ENCODE data around the gene SLC35B1.

The SLC35B1 gene

GRCh38 chr17:49667854-49668253 is 39.9 kb downstream of the SLC35B1 start:
- Histone ChIP-seq H3K79me2 (peaks cover 44% of the 10 kb centered on the region), H3K27ac (no peak overlapping the region), H3K4me2 (ENCODE audit: low read length) (no peak overlapping the region)

GRCh38 chr17:49664706-49665211 is 43.0 kb downstream of the SLC35B1 start:
- TF ChIP-seq, protein P1, sequence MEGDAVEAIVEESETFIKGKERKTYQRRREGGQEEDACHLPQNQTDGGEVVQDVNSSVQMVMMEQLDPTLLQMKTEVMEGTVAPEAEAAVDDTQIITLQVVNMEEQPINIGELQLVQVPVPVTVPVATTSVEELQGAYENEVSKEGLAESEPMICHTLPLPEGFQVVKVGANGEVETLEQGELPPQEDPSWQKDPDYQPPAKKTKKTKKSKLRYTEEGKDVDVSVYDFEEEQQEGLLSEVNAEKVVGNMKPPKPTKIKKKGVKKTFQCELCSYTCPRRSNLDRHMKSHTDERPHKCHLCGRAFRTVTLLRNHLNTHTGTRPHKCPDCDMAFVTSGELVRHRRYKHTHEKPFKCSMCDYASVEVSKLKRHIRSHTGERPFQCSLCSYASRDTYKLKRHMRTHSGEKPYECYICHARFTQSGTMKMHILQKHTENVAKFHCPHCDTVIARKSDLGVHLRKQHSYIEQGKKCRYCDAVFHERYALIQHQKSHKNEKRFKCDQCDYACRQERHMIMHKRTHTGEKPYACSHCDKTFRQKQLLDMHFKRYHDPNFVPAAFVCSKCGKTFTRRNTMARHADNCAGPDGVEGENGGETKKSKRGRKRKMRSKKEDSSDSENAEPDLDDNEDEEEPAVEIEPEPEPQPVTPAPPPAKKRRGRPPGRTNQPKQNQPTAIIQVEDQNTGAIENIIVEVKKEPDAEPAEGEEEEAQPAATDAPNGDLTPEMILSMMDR (IDR thresholded peaks at IDR 0.05), result no peak
- Histone ChIP-seq H3K9ac (no peak overlapping the region), H3K4me3 (ENCODE audit: low read depth, low read length) (no peak overlapping the region), H3K27ac (no peak overlapping the region), H2AFZ (no peak overlapping the region), H3K27me3 (ENCODE audit: control insufficient read depth, insufficient read depth, low read length) (no peaks in the 10 kb centered on the region), H3K9me3 (ENCODE audit: control insufficient read depth, low read length) (no peaks in the 10 kb centered on the region), H3K4me1 (peaks cover 3% of the 10 kb centered on the region), H3K79me2 (peaks cover 52% of the 10 kb centered on the region), H3K4me2 (ENCODE audit: low read length) (no peak overlapping the region), H3K36me3 (ENCODE audit: control insufficient read depth, insufficient read depth, low read length) (no peaks in the 10 kb centered on the region)

More at GRCh38 chr17:49667854-49668253, 39.9 kb downstream of the SLC35B1 start:
- H3K4me1 ChIP-seq, result peaks cover 3% of the 10 kb centered on the region
- no peaks in the 10 kb centered on the region for H3K36me3 ChIP-seq (ENCODE audit: control insufficient read depth, insufficient read depth, low read length)
- H3K27me3 ChIP-seq (ENCODE audit: control insufficient read depth, insufficient read depth, low read length), result no peaks in the 10 kb centered on the region
- H3K9me3 ChIP-seq (ENCODE audit: control insufficient read depth, low read length), result no peaks in the 10 kb centered on the region
- TF ChIP-seq, protein P1 (IDR thresholded peaks at IDR 0.05), result no peak
- no peak overlapping the region for H3K4me3 ChIP-seq (ENCODE audit: low read depth, low read length)
- no peak overlapping the region for H2AFZ ChIP-seq
- no peak overlapping the region for H3K9ac ChIP-seq

DNA sequence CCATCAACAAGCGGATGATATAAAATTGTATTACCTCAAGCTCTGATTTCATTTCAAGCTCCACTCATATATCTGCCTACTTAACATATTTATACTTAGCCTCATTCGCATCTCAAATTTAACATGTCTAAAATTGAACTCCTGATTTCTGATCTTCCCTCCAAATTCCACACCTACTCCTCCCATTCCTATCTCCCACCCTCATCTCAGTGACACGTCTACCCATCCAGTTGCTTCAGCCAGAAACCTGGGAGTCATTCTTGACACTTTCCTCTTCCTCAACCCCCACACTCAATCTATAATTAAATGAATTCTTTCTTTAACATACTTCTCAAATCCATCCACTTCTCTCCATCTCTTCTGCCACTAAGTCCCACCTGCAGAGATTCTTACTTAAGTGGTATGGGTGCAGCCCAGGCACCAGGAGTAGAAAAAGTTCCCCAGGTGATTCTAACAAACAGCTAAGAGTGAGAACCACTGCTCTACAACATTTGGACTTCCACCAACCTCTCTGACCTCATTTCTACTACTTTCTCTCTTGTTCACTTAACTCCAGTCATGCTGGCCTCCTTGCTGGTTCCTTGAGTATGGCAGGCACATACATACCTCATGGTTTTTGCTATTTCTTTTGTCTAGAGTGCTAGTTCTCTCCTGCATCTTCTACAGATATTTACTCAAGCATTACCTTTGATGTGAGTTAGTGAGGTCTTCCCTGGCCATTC is 47.9 kb downstream of the SLC35B1 start:
- TF ChIP-seq, protein P1 (IDR thresholded peaks at IDR 0.05), result no peak
- Histone ChIP-seq H3K79me2 (peaks cover 71% of the 10 kb centered on the region), H3K4me3 (ENCODE audit: low read depth, low read length) (no peak overlapping the region), H2AFZ (no peak overlapping the region), H3K27ac (no peak overlapping the region), H3K27me3 (ENCODE audit: control insufficient read depth, insufficient read depth, low read length) (no peaks in the 10 kb centered on the region), H3K9me3 (ENCODE audit: control insufficient read depth, low read length) (no peaks in the 10 kb centered on the region), H3K9ac (no peak overlapping the region), H3K36me3 (ENCODE audit: control insufficient read depth, insufficient read depth, low read length) (no peaks in the 10 kb centered on the region), H3K4me1 (peaks cover 3% of the 10 kb centered on the region), H3K4me2 (ENCODE audit: low read length) (no peak overlapping the region)

GRCh38 chr17:49656247-49656646 is 51.5 kb downstream of the SLC35B1 start:
- H3K27ac ChIP-seq, result no peak overlapping the region
- H3K27me3 ChIP-seq (ENCODE audit: control insufficient read depth, insufficient read depth, low read length), result no peaks in the 10 kb centered on the region
- no peaks in the 10 kb centered on the region for H3K9me3 ChIP-seq (ENCODE audit: control insufficient read depth, low read length)
- H3K36me3 ChIP-seq (ENCODE audit: control insufficient read depth, insufficient read depth, low read length), result no peaks in the 10 kb centered on the region
- TF ChIP-seq, protein P1 (IDR thresholded peaks at IDR 0.05), result no peak
- peaks cover 7% of the 10 kb centered on the region for H3K4me1 ChIP-seq
- H3K4me2 ChIP-seq (ENCODE audit: low read length), result no peak overlapping the region
- peaks cover 70% of the 10 kb centered on the region for H3K79me2 ChIP-seq
- no peak overlapping the region for H3K4me3 ChIP-seq (ENCODE audit: low read depth, low read length)
- no peak overlapping the region for H3K9ac ChIP-seq
- H2AFZ ChIP-seq, result no peak overlapping the region

All from parathyroid adenoma (tissue), 2 donors.